HEK293 (cell line): ENCODE data around the gene DOK6.

Experiments
- CTCF ChIA-PET: fragments of 350-600 bp; formaldehyde crosslinking; extraction: SDS; loops from one replicate; lab custom pipeline; 2021; ENCODE audit warnings: antibody characterized with exemption; lab: Yijun Ruan, JAX
- POLR2A ChIA-PET: fragments of 300-600 bp; formaldehyde crosslinking; extraction: SDS; loops from one replicate; lab custom pipeline; 2020; ENCODE audit warnings: antibody characterized with exemption, inconsistent platforms; lab: Yijun Ruan, JAX
- H3K27ac ChIP-seq: fragments of 200-500 bp; sonication (Bioruptor generic); 2 replicates; pipeline ENCODE4 v1.5.1; 2014; ENCODE audit warnings: low read depth, low read length, control low read depth, inconsistent platforms; ENCODE audit errors: extremely low read depth
- H3K36me3 ChIP-seq, 2 experiments: fragments of 200-500 bp in 1 of 2; sonication (Bioruptor generic) in 1 of 2; 1 replicate in 1 of 2; 2 replicates in 1 of 2; pipeline ENCODE4 v1.5.1; 2014 to 2017; ENCODE audit warnings: inconsistent platforms in 2 of 2, low read length in 2 of 2; ENCODE audit not compliant: control insufficient read depth in 2 of 2, insufficient read depth in 1 of 2
- H3K4me1 ChIP-seq: fragments of 200-500 bp; sonication (Bioruptor generic); 2 replicates; pipeline ENCODE4 v1.5.1; 2014; ENCODE audit warnings: mild to moderate bottlenecking, low read length, inconsistent platforms; ENCODE audit not compliant: control insufficient read depth, insufficient read depth
- H3K4me3 ChIP-seq: 2 replicates; pipeline ENCODE4 v1.5.1; 2011; ENCODE audit warnings: low read depth, mild to moderate bottlenecking, control low read depth, low read length, moderate library complexity
- H3K9me3 ChIP-seq: fragments of 200-500 bp; sonication (Bioruptor generic); 2 replicates; pipeline ENCODE4 v1.5.1; 2014; ENCODE audit warnings: low read depth, low read length, inconsistent platforms; ENCODE audit not compliant: control insufficient read depth, insufficient read depth
- OSR2 ChIP-seq: fragments of 450-650 bp; formaldehyde crosslinking; IDR thresholded peaks from 2 replicates; pipeline ENCODE4 v1.5.1; 2016; ENCODE audit warnings: missing biosample characterization, missing genetic modification characterization
- SALL2 ChIP-seq: fragments of 450-650 bp; formaldehyde crosslinking; IDR thresholded peaks from 2 replicates; pipeline ENCODE4 v1.5.0; 2017; ENCODE audit warnings: missing biosample characterization, mild to moderate bottlenecking, missing genetic modification characterization, borderline replicate concordance
- ZNF184 ChIP-seq: fragments of 450-650 bp; IDR thresholded peaks from 2 replicates; pipeline ENCODE4 v1.5.1; 2018; ENCODE audit warnings: missing biosample characterization, mild to moderate bottlenecking, missing genetic modification characterization
- ZNF37A ChIP-seq: fragments of 450-650 bp; IDR thresholded peaks from 2 replicates; pipeline ENCODE4 v1.5.1; 2018; ENCODE audit warnings: missing biosample characterization, missing genetic modification characterization
- ZNF416 ChIP-seq: fragments of 450-650 bp; formaldehyde crosslinking; IDR thresholded peaks from 2 replicates; pipeline ENCODE4 v1.5.1; 2016; ENCODE audit warnings: missing biosample characterization, missing genetic modification characterization
- ZNF561 ChIP-seq: fragments of 450-650 bp; IDR thresholded peaks from 2 replicates; pipeline ENCODE4 v1.5.1; 2018; ENCODE audit warnings: missing biosample characterization, missing genetic modification characterization, borderline replicate concordance
- ZNF624 ChIP-seq: fragments of 450-650 bp; formaldehyde crosslinking; IDR thresholded peaks from 2 replicates; pipeline ENCODE4 v1.5.1; 2017; ENCODE audit warnings: missing biosample characterization, missing genetic modification characterization
- ZNF629 ChIP-seq: fragments of 450-650 bp; formaldehyde crosslinking; IDR thresholded peaks from 2 replicates; pipeline ENCODE4 v1.5.1; 2017; ENCODE audit warnings: missing biosample characterization, missing genetic modification characterization
- TF ChIP-seq, protein P1 (sequence below): fragments of 450-650 bp; formaldehyde crosslinking; IDR thresholded peaks from 2 replicates; pipeline ENCODE4 v1.5.1; 2016; ENCODE audit warnings: missing biosample characterization, missing genetic modification characterization
- TF ChIP-seq, protein P2 (sequence below): fragments of 450-650 bp; formaldehyde crosslinking; IDR thresholded peaks from 2 replicates; pipeline ENCODE4 v1.5.0; 2017; ENCODE audit warnings: missing biosample characterization, missing genetic modification characterization, borderline replicate concordance
- TF ChIP-seq, protein P3 (sequence below): fragments of 450-650 bp; formaldehyde crosslinking; IDR thresholded peaks from 2 replicates; pipeline ENCODE4 v1.5.1; 2016; ENCODE audit warnings: missing biosample characterization, missing genetic modification characterization
- TF ChIP-seq, protein P4 (sequence below): fragments of 450-650 bp; formaldehyde crosslinking; IDR thresholded peaks from 2 replicates; pipeline ENCODE4; 2016; ENCODE audit warnings: missing biosample characterization, missing genetic modification characterization

DOK6 gene

DNA sequence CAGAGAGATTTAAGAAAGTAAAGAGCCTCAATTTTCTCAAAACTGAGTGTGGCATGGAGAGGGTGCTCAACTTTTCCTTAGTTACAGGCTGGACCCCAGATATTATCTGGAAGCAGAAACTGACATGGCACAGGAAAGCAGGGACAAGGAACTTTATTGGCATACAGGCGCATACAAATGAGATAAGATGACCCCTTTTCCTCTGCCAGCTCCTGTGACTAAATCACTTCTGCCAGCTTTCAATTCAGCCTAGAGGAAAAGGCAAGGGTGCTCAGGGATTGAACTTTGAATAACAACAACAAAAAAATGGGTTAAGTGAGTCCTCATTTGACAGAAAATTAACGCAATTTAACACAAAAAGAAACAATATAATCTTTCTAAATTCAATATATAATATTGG, 284.1 kb downstream of the DOK6 start (continued):
- no peak for TF ChIP-seq OSR2 (tag by site-specific recombination)
- TF ChIP-seq ZNF629: no peak

DNA sequence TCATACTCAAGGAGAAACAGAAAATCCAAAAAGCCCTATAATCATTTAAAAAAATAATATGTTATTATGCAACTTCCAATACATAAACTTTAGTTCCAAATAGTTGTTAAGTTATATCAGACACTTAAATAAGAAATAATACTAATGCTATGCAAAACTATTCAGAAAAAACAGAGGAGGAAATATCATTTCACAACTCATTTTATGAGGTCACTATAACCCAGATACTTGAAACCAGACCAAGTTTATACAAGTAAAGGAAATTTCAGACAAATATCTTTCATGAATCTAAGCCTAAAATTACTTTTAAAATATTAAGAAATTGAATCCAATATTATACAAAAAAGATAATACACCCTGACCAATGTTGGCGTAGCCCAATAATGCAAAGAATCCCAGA, 286.2 kb downstream of the DOK6 start:
- H3K27ac ChIP-seq: no peak overlapping the region
- no peaks in the 10 kb centered on the region for H3K36me3 ChIP-seq
- no peaks in the 10 kb centered on the region for H3K4me1 ChIP-seq
- no peak for TF ChIP-seq ZNF184 (tag by site-specific recombination)
- TF ChIP-seq, protein P1, sequence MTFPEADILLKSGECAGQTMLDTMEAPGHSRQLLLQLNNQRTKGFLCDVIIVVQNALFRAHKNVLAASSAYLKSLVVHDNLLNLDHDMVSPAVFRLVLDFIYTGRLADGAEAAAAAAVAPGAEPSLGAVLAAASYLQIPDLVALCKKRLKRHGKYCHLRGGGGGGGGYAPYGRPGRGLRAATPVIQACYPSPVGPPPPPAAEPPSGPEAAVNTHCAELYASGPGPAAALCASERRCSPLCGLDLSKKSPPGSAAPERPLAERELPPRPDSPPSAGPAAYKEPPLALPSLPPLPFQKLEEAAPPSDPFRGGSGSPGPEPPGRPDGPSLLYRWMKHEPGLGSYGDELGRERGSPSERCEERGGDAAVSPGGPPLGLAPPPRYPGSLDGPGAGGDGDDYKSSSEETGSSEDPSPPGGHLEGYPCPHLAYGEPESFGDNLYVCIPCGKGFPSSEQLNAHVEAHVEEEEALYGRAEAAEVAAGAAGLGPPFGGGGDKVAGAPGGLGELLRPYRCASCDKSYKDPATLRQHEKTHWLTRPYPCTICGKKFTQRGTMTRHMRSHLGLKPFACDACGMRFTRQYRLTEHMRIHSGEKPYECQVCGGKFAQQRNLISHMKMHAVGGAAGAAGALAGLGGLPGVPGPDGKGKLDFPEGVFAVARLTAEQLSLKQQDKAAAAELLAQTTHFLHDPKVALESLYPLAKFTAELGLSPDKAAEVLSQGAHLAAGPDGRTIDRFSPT (tag by site-specific recombination): no peak
- TF ChIP-seq, protein P2, sequence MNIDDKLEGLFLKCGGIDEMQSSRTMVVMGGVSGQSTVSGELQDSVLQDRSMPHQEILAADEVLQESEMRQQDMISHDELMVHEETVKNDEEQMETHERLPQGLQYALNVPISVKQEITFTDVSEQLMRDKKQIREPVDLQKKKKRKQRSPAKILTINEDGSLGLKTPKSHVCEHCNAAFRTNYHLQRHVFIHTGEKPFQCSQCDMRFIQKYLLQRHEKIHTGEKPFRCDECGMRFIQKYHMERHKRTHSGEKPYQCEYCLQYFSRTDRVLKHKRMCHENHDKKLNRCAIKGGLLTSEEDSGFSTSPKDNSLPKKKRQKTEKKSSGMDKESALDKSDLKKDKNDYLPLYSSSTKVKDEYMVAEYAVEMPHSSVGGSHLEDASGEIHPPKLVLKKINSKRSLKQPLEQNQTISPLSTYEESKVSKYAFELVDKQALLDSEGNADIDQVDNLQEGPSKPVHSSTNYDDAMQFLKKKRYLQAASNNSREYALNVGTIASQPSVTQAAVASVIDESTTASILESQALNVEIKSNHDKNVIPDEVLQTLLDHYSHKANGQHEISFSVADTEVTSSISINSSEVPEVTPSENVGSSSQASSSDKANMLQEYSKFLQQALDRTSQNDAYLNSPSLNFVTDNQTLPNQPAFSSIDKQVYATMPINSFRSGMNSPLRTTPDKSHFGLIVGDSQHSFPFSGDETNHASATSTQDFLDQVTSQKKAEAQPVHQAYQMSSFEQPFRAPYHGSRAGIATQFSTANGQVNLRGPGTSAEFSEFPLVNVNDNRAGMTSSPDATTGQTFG: no peak
- no peak overlapping the region for H3K4me3 ChIP-seq
- ChIA-PET POLR2A (no interaction called here), CTCF (no interaction called here)
- no peaks in the 10 kb centered on the region for H3K9me3 ChIP-seq

DNA sequence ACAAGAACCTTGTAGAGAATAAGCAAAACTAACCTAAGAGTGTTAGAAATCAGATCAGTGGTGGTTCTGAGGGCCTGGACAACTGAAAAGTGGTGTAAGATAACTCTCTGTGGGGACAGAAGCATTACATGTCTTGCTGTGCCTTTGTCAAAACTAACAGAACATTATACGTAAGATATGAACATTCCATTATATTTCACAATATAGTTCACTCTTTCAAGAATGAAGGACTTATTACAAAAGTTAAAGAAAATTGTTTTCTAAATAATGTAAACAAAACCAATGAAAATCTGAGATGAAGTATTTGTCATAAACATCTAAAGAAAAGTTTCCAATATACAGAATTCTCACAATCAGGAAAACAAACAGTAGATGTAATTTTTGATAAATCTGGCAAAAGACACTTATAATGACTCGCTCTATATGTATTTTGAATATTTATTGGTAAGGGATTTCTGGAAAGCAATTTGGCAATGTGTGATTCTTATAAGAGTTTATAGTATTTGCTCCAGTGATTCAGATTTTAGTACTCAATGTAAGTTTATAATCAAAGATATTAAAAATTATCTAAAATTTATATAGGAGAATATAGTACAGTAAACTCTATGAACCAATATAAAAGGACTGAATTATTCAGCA, 288.6 kb downstream of the DOK6 start:
- H3K27ac ChIP-seq: no peak overlapping the region
- no peaks in the 10 kb centered on the region for H3K9me3 ChIP-seq
- no peak overlapping the region for H3K4me3 ChIP-seq
- ChIA-PET POLR2A (no interaction called here), CTCF (interaction anchor here (0.6 kb wide), 1 partner anchor 25 kb away, joined by 4 read pairs; no protein-coding TSS in a partner anchor)
- no peaks in the 10 kb centered on the region for H3K4me1 ChIP-seq
- no peaks in the 10 kb centered on the region for H3K36me3 ChIP-seq
- TF ChIP-seq ZNF416 (no peak), ZNF624 (tag by site-specific recombination) (no peak), ZNF561 (tag by site-specific recombination) (no peak), ZNF37A (no peak), SALL2 (tag by site-specific recombination) (no peak)
- TF ChIP-seq, protein P3, sequence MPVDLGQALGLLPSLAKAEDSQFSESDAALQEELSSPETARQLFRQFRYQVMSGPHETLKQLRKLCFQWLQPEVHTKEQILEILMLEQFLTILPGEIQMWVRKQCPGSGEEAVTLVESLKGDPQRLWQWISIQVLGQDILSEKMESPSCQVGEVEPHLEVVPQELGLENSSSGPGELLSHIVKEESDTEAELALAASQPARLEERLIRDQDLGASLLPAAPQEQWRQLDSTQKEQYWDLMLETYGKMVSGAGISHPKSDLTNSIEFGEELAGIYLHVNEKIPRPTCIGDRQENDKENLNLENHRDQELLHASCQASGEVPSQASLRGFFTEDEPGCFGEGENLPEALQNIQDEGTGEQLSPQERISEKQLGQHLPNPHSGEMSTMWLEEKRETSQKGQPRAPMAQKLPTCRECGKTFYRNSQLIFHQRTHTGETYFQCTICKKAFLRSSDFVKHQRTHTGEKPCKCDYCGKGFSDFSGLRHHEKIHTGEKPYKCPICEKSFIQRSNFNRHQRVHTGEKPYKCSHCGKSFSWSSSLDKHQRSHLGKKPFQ (tag by site-specific recombination): no peak
- TF ChIP-seq, protein P4, sequence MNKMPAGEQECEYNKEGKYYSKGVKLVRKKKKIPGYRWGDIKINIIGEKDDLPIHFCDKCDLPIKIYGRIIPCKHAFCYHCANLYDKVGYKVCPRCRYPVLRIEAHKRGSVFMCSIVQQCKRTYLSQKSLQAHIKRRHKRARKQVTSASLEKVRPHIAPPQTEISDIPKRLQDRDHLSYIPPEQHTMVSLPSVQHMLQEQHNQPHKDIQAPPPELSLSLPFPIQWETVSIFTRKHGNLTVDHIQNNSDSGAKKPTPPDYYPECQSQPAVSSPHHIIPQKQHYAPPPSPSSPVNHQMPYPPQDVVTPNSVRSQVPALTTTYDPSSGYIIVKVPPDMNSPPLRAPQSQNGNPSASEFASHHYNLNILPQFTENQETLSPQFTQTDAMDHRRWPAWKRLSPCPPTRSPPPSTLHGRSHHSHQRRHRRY (tag by site-specific recombination): no peak
- TF ChIP-seq, all 188 proteins: peak for 0
